HepG2 (cell line): ENCODE results near the gene EXOC3L4. TPM values are rescaled to one million over a fixed set of nuclear protein-coding genes. Genes with fewer than 3 reads are reported as not detected.

ENCODE experiments used
- AKAP8 ChIP-seq: sonication (generic); formaldehyde crosslinking; IDR thresholded peaks from 2 replicates; pipeline ENCODE4 v1.5.1; 2020; ENCODE audit warnings: mild to moderate bottlenecking, missing genetic modification reagents
- ASH2L ChIP-seq: fragments of 300-600, 200-600 bp; sonication (generic); IDR thresholded peaks from 2 replicates; pipeline ENCODE4 v1.7.0; 2017; ENCODE audit warnings: low read depth, mild to moderate bottlenecking, moderate library complexity, mixed read lengths, low read length; ENCODE audit not compliant: insufficient read length
- FOSL1 ChIP-seq: sonication (generic); formaldehyde crosslinking; IDR thresholded peaks from 2 replicates; pipeline ENCODE4 v1.9.0; 2021; ENCODE audit warnings: missing genetic modification reagents, borderline replicate concordance
- HMG20B ChIP-seq: conservative IDR thresholded peaks from 2 replicates; pipeline ENCODE4 v1.6.1; 2016; ENCODE audit warnings: missing genetic modification reagents, missing compliant biosample characterization
- KMT2A ChIP-seq: sonication (generic); formaldehyde crosslinking; IDR thresholded peaks from 2 replicates; pipeline ENCODE4 v1.4.0; 2020; ENCODE audit warnings: missing genetic modification reagents
- MED13 ChIP-seq: sonication (generic); formaldehyde crosslinking; IDR thresholded peaks from 2 replicates; pipeline ENCODE4 v1.5.0; 2020; ENCODE audit warnings: missing genetic modification reagents
- NBN ChIP-seq: fragments of 450-650 bp; conservative IDR thresholded peaks from 2 replicates; pipeline ENCODE4 v1.6.1; 2017
- PAF1 ChIP-seq: IDR thresholded peaks from 2 replicates; pipeline ENCODE4 v1.6.1; 2016; ENCODE audit warnings: missing genetic modification reagents, missing compliant biosample characterization
- SMAD9 ChIP-seq: sonication (generic); formaldehyde crosslinking; IDR thresholded peaks from 2 replicates; pipeline ENCODE4 v1.5.1; 2020; ENCODE audit warnings: mild to moderate bottlenecking, missing genetic modification reagents
- SP5 ChIP-seq: IDR thresholded peaks from 2 replicates; pipeline ENCODE4 v1.6.1; 2016; ENCODE audit warnings: low read depth, borderline replicate concordance
- SRSF9 ChIP-seq: fragments of 200-400 bp; formaldehyde crosslinking; IDR thresholded peaks from 2 replicates; pipeline ENCODE4 v1.6.1; 2018; ENCODE audit warnings: borderline replicate concordance, mild to moderate bottlenecking, low read depth, low read length; ENCODE audit not compliant: insufficient read depth, poor library complexity, severe bottlenecking
- TARDBP ChIP-seq: sonication (generic); formaldehyde crosslinking; IDR thresholded peaks from 2 replicates; pipeline ENCODE4 v1.8.0; 2022; ENCODE audit warnings: mild to moderate bottlenecking, missing genetic modification reagents
- ZBTB34 ChIP-seq: sonication (generic); formaldehyde crosslinking; IDR thresholded peaks from 2 replicates; pipeline ENCODE4 v1.8.0; 2022; ENCODE audit warnings: mild to moderate bottlenecking, missing genetic modification reagents
- ZBTB8A ChIP-seq: sonication (generic); formaldehyde crosslinking; IDR thresholded peaks from 2 replicates; pipeline ENCODE4 v1.4.0; 2020; ENCODE audit warnings: mild to moderate bottlenecking, low read depth, missing genetic modification reagents, borderline replicate concordance
- ZHX1 ChIP-seq: sonication (generic); formaldehyde crosslinking; IDR thresholded peaks from 2 replicates; pipeline ENCODE4 v1.8.1; 2022; ENCODE audit warnings: low read depth, mild to moderate bottlenecking, missing genetic modification reagents
- ZMYM4 ChIP-seq: sonication (generic); formaldehyde crosslinking; IDR thresholded peaks from 2 replicates; pipeline ENCODE4 v1.8.1; 2023; ENCODE audit warnings: mild to moderate bottlenecking, missing genetic modification reagents
- ZNF136 ChIP-seq: sonication (generic); formaldehyde crosslinking; IDR thresholded peaks from 2 replicates; pipeline ENCODE4 v1.8.1; 2022; ENCODE audit warnings: low read depth, mild to moderate bottlenecking, moderate library complexity, missing genetic modification reagents
- ZNF556 ChIP-seq: sonication (generic); formaldehyde crosslinking; IDR thresholded peaks from 2 replicates; pipeline ENCODE4 v1.4.0; 2020; ENCODE audit warnings: mild to moderate bottlenecking, missing genetic modification reagents, borderline replicate concordance
- ZNF639 ChIP-seq: conservative IDR thresholded peaks from 2 replicates; pipeline ENCODE4 v1.6.1; 2018; ENCODE audit warnings: missing genetic modification reagents
- ZNF672 ChIP-seq: sonication (generic); formaldehyde crosslinking; IDR thresholded peaks from 2 replicates; pipeline ENCODE4 v1.8.1; 2022; ENCODE audit warnings: missing genetic modification reagents
- ZNF768 ChIP-seq: sonication (generic); formaldehyde crosslinking; IDR thresholded peaks from 2 replicates; pipeline ENCODE4 v1.4.0; 2020; ENCODE audit warnings: missing genetic modification reagents
- polyA plus RNA-seq, 8 experiments: library from polyadenylated mRNA; depleted of rRNA in 3 of 8; stranded (reverse) in 7 of 8; unstranded in 1 of 8; fragments of >200 nt; fragmentation: Illumina TruSeq in 4 of 8; extraction: Trizol in 4 of 8; gene quantifications; 2 replicates each; pipeline versions ENCODE4 v1.2.1 to v1.2.3, GENCODE V29; 2011 to 2016; ENCODE audit warnings: low read depth in 4 of 8, missing spikeins in 1 of 8, mixed read lengths in 1 of 8; ENCODE audit not compliant: insufficient read depth in 1 of 8
- total RNA-seq, 5 experiments: library from RNA; depleted of rRNA; stranded (reverse); fragments of >200 nt; fragmentation: Illumina TruSeq; extraction: Trizol; gene quantifications; 2 replicates each; pipeline ENCODE4 v1.2.3, GENCODE V29; 2016; ENCODE audit warnings: low read depth in 1 of 5
- TF ChIP-seq, protein P1 (sequence below): IDR thresholded peaks from 2 replicates; pipeline ENCODE4 v1.6.1; 2016; ENCODE audit warnings: mild to moderate bottlenecking, missing biosample characterization, missing genetic modification reagents

The EXOC3L4 gene
- total and polyA plus RNA-seq, 2 of the 13 experiments (the other 11 are each of a cell fraction or from before 2014, with no cell fraction given): 11.8 to 27.0 TPM

DNA sequence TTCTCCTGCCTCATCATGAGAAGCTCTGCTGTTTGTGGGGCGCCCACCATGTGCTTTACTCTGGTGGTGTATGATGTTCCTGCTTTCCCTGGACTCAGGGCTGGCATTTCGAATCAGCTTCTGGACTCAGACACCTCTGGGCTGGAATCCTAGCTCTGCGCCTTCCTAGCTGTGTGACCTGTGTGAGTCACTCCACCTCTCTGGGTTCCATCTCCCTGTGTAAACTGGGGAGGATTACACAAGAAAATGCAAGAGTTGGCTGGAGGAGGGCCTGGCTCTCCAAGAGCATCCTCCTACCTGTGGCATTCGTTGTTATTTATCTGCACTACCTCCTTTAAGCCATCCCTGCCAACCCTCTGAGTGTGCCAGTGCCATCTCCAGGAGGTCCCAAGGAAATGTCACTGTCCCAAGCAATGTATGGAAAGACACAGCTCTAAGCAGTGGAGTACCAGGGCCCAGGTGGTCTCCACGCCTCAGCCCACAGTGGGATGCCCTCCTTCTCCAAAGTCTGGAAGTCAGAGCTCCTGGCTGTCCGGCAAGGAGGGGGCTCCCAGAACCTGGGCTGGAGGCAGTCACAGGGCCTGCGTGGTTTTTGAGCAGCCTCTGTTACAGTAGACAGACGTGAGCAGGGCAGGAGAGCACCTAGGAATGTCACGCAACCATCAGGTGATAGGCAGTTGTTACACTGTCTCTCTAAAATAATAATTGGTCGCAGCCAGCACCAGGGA is 21.5 kb downstream of the EXOC3L4 start (continued):
- no peak for TF ChIP-seq ZBTB34 (CRISPR knock-in tag)
- TF ChIP-seq ZBTB8A: no peak
- TF ChIP-seq NBN: no peak
- TF ChIP-seq HMG20B (CRISPR knock-in tag): 0 out of 2 replicates have a peak, but pooled peaks have one; percentile 1
- TF ChIP-seq ZMYM4 (CRISPR knock-in tag): no peak
- no peak for TF ChIP-seq FOSL1 (CRISPR knock-in tag)
- no peak for TF ChIP-seq ZNF136
- TF ChIP-seq AKAP8 (CRISPR knock-in tag): peak; percentile 61; the same call in 1 of the 2 replicates
- TF ChIP-seq ZNF768 (CRISPR knock-in tag): peak; percentile 93
- peak; percentile 60 for TF ChIP-seq PAF1
- no peak for TF ChIP-seq SMAD9 (CRISPR knock-in tag)
- TF ChIP-seq ZNF556 (CRISPR knock-in tag): 0 out of 2 replicates have a peak, but pooled peaks have one; percentile 15
- TF ChIP-seq ASH2L: no peak
- no peak for TF ChIP-seq ZNF672
- no peak for TF ChIP-seq SP5
- TF ChIP-seq ZHX1 (CRISPR knock-in tag): no peak
- no peak for TF ChIP-seq SRSF9
- TF ChIP-seq TARDBP (CRISPR knock-in tag): peak; percentile 56; the same call in 1 of the 2 replicates
- TF ChIP-seq MED13: 0 out of 2 replicates have a peak, but pooled peaks have one; percentile 4
- 0 out of 2 replicates have a peak, but pooled peaks have one; percentile 7 for TF ChIP-seq KMT2A
- no peak for TF ChIP-seq ZNF639 (CRISPR knock-in tag)
- TF ChIP-seq, protein P1, sequence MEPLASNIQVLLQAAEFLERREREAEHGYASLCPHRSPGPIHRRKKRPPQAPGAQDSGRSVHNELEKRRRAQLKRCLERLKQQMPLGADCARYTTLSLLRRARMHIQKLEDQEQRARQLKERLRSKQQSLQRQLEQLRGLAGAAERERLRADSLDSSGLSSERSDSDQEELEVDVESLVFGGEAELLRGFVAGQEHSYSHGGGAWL: no peak
